ENCODE measurements around the gene PDSS1.

The PDSS1 gene

GRCh38 chr10:26699631-26700030 is 2.1 kb downstream of the PDSS1 start:
- no peak for DNase-seq

- DNase-seq: no peak
Observed at GRCh38 chr10:26700884-26701630, 3.6 kb downstream of the PDSS1 start.

GRCh38 chr10:26703096-26703495 is 5.6 kb downstream of the PDSS1 start:
- DNase-seq: no peak

GRCh38 chr10:26703974-26704373 is 6.5 kb downstream of the PDSS1 start:
- DNase-seq: no peak

GRCh38 chr10:26706206-26706605 is 8.7 kb downstream of the PDSS1 start:
- DNase-seq: no peak

GRCh38 chr10:26706936-26707335 is 9.4 kb downstream of the PDSS1 start:
- no peak for DNase-seq

- DNase-seq: no peak
Observed at GRCh38 chr10:26711324-26711723, 13.8 kb downstream of the PDSS1 start.

GRCh38 chr10:26714415-26715136 is 17.1 kb downstream of the PDSS1 start:
- DNase-seq: no peak

- no peak for DNase-seq
Observed at GRCh38 chr10:26715137-26715487, 17.6 kb downstream of the PDSS1 start.

- no peak for DNase-seq
Observed at GRCh38 chr10:26717476-26717875, 20.0 kb downstream of the PDSS1 start.

GRCh38 chr10:26721561-26721960 is 24.1 kb downstream of the PDSS1 start:
- DNase-seq: no peak

- DNase-seq: no peak
Observed at GRCh38 chr10:26723016-26723415, 25.5 kb downstream of the PDSS1 start.

- DNase-seq: no peak
Observed at GRCh38 chr10:26725837-26726727, 28.6 kb downstream of the PDSS1 start.

- no peak for DNase-seq
Observed at GRCh38 chr10:26727005-26727404, 29.5 kb downstream of the PDSS1 start.

- no peak for DNase-seq
Observed at GRCh38 chr10:26728957-26729356, 31.5 kb downstream of the PDSS1 start.

GRCh38 chr10:26729395-26729794 is 31.9 kb downstream of the PDSS1 start:
- DNase-seq: no peak

GRCh38 chr10:26730552-26730951 is 33.1 kb downstream of the PDSS1 start:
- no peak for DNase-seq

GRCh38 chr10:26733750-26734568 is 36.5 kb downstream of the PDSS1 start:
- DNase-seq: peak; percentile 81

GRCh38 chr10:26735435-26735834 is 37.9 kb downstream of the PDSS1 start:
- DNase-seq: no peak

GRCh38 chr10:26737730-26738129 is 40.2 kb downstream of the PDSS1 start:
- no peak for DNase-seq

GRCh38 chr10:26738301-26738911 is 40.9 kb downstream of the PDSS1 start:
- DNase-seq: no peak

- no peak for DNase-seq
Observed at GRCh38 chr10:26739071-26739631, 41.6 kb downstream of the PDSS1 start.

Measured in islet precursor cell (in vitro differentiated cells).